A673 (cell line): ENCODE data around the gene CPTP. TPM values are rescaled to one million over a fixed set of nuclear protein-coding genes. Genes with fewer than 3 reads are reported as not detected.

Experiments
- BruUV-seq: library from RNA; stranded (reverse); fragments of 400-500 nt; replicated peaks from 2 replicates; lab custom pipeline; 2021; lab: Mats Ljungman, UMichigan
- CTCF ChIA-PET: fragments of 300-600 bp; sonication (Branson Sonifier 250); formaldehyde crosslinking; loops from one replicate; lab custom pipeline; 2022; ENCODE audit warnings: antibody characterized with exemption; lab: Charles Lee
- POLR2A ChIA-PET: fragments of 300-600 bp; sonication (Branson Sonifier 250); formaldehyde crosslinking; loops from one replicate; lab custom pipeline; 2022; ENCODE audit warnings: antibody characterized with exemption; ENCODE audit not compliant: low non-redundant PET; lab: Charles Lee
- DNase-seq: peaks from one replicate; pipeline ENCODE4 v3.0.0-alpha.2; 2015; ENCODE audit warnings: low spot score
- H3K27ac ChIP-seq: fragments of 200-600 bp; sonication (generic); 2 replicates; pipeline ENCODE4 v1.5.1; 2016; ENCODE audit warnings: mixed run types, low read depth, mild to moderate bottlenecking, mixed read lengths, antibody characterized with exemption, low read length; ENCODE audit not compliant: poor library complexity, severe bottlenecking
- H3K27me3 ChIP-seq: fragments of 200-600 bp; sonication (generic); replicated peaks from 2 replicates; pipeline ENCODE4 v1.6.1; 2017; ENCODE audit warnings: mixed run types, low read depth, mild to moderate bottlenecking, mixed read lengths, antibody characterized with exemption, low read length; ENCODE audit not compliant: insufficient read depth, poor library complexity
- H3K36me3 ChIP-seq: fragments of 200-600 bp; sonication (generic); 2 replicates; pipeline ENCODE4 v1.6.1; 2016; ENCODE audit warnings: mixed run types, mild to moderate bottlenecking, mixed read lengths, antibody characterized with exemption, low read length; ENCODE audit not compliant: insufficient read depth, poor library complexity, severe bottlenecking
- H3K4me1 ChIP-seq: fragments of 200-600 bp; sonication (generic); 2 replicates; pipeline ENCODE4 v1.6.1; 2017; ENCODE audit warnings: mixed run types, mild to moderate bottlenecking, mixed read lengths, antibody characterized with exemption, low read length; ENCODE audit not compliant: insufficient read depth, poor library complexity, severe bottlenecking
- H3K4me3 ChIP-seq: fragments of 200-600 bp; sonication (generic); 2 replicates; pipeline ENCODE4 v1.5.1; 2016; ENCODE audit warnings: low read depth, mixed run types, mild to moderate bottlenecking, mixed read lengths, low read length; ENCODE audit not compliant: poor library complexity, severe bottlenecking
- H3K9me3 ChIP-seq: fragments of 200-600 bp; sonication (generic); 2 replicates; pipeline ENCODE4 v1.6.1; 2016; ENCODE audit warnings: mixed run types, low read depth, mild to moderate bottlenecking, mixed read lengths, antibody characterized with exemption, low read length; ENCODE audit not compliant: poor library complexity, severe bottlenecking
- CTCF ChIP-seq: fragments of 300-800, 200-600 bp; sonication (generic); conservative IDR thresholded peaks from 2 replicates; pipeline ENCODE4 v1.5.1; 2017; ENCODE audit warnings: low read depth, mild to moderate bottlenecking, antibody characterized with exemption, low read length, moderate library complexity, mixed read lengths
- EZH2 ChIP-seq: fragments of 200-600 bp; sonication (generic); IDR thresholded peaks from 2 replicates; pipeline ENCODE4 v1.6.1; 2017; ENCODE audit warnings: borderline replicate concordance, low read depth, mild to moderate bottlenecking, mixed read lengths, antibody characterized with exemption, low read length; ENCODE audit not compliant: poor library complexity, severe bottlenecking
- intact Hi-C: fragments of 100-400 bp; cut with micrococcal nuclease; formaldehyde crosslinking; loops from one replicate; pipeline ENCODE4 v1.10.0; 2022; ENCODE audit not compliant: unreplicated experiment
- total RNA-seq: library from RNA; stranded (reverse); gene quantifications from 2 replicates; pipeline ENCODE4 v1.2.3, GENCODE V29; 2021

CPTP gene
- total RNA-seq, 1 experiment from 2014 or later: 17.0 TPM

DNA sequence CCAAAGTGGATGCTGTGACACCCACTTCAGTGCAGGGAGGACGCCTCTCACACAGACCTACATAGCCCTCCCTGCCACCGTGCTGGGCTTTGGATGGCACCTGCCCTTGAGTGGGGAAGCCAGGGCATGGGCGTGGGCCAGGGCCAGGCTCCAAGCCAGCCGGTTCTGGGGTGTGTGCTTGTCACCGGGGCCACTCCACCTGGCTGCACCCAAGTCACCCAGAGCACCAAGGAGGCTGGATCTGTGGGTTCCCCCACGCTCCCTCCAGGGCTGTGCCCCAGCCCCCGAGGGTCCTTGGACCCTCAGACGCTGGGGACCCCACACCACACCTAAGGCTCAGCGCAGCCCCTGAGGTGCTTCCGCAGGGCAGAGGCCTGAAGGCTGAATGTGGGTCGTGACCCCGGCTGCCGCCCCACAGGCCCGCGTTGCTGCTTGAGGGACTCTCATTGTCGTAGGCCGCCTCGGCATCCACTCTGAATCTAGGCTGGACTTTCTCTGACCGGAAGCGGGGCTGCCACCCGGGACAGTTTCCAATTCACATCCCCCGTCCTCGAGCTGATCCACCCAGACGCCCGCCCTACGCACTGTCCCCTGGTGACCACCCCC lies 32.3 kb downstream of the CPTP start:
- TF ChIP-seq EZH2 (no peak), CTCF (no peak)
- Histone ChIP-seq H3K27me3 (peaks cover 5% of the 10 kb centered on the region), H3K4me1 (no peaks in the 10 kb centered on the region), H3K36me3 (no peaks in the 10 kb centered on the region), H3K27ac (no peak overlapping the region), H3K4me3 (no peak overlapping the region), H3K9me3 (no peaks in the 10 kb centered on the region)
- no peak for DNase-seq
- intact Hi-C loops: no loop called here
- ChIA-PET POLR2A (no interaction called here), CTCF (no interaction called here)
- no TSS peak for BruUV-seq

GRCh38 chr1:1357871-1358432 lies 33.4 kb downstream of the CPTP start:
- H3K36me3 ChIP-seq: no peaks in the 10 kb centered on the region
- no TSS peak for BruUV-seq
- no peaks in the 10 kb centered on the region for H3K4me1 ChIP-seq
- no peak for DNase-seq
- TF ChIP-seq EZH2 (no peak), CTCF (no peak)
- peaks cover 5% of the 10 kb centered on the region for H3K27me3 ChIP-seq
- no peak overlapping the region for H3K27ac ChIP-seq
- intact Hi-C loops: no loop called here
- POLR2A ChIA-PET: no interaction called here
- H3K4me3 ChIP-seq: no peak overlapping the region
- no peaks in the 10 kb centered on the region for H3K9me3 ChIP-seq
- CTCF ChIA-PET: no interaction called here

- H3K27ac ChIP-seq: no peak within 1 kb of the TSS
- no peak for DNase-seq
- H3K36me3 ChIP-seq: no peaks in the 10 kb centered on the region
- ChIA-PET CTCF (no interaction called here), POLR2A (no interaction called here)
- BruUV-seq: no TSS peak
- TF ChIP-seq EZH2 (no peak), CTCF (no peak)
- H3K4me3 ChIP-seq: no peak within 1 kb of the TSS
- intact Hi-C loops: no loop called here
- no peaks in the 10 kb centered on the region for H3K4me1 ChIP-seq
- peaks cover 5% of the 10 kb centered on the region for H3K27me3 ChIP-seq
- no peaks in the 10 kb centered on the region for H3K9me3 ChIP-seq
These were observed 34.0 kb downstream of the CPTP start, which contains the start of gene MXRA8 for GRCh38 chr1:1358433-1359271. MXRA8 (minus strand) TSS chr1:1358555; CDS start chr1:1358504, 51 bp downstream.
